WTC11 (cell line): ENCODE measurements around the gene ARHGEF10L. TPM values are rescaled to one million over a fixed set of nuclear protein-coding genes. Genes with fewer than 3 reads are reported as not detected.

Experiments
- ATAC-seq: fragments of 200-7000 bp; cut with Tn5 transposase; 2 replicates; pipeline ENCODE4 v1.10.0; 2021; ENCODE audit warnings: mild to moderate bottlenecking, moderate library complexity
- CTCF ChIA-PET: fragments of 300-600 bp; sonication (Branson Sonifier 250); formaldehyde crosslinking; loops from one replicate; lab custom pipeline; 2021; ENCODE audit warnings: antibody characterized with exemption; lab: Charles Lee
- POLR2A ChIA-PET: fragments of 350-600 bp; sonication (Branson Sonifier 250); formaldehyde crosslinking; loops from one replicate; lab custom pipeline; 2021; ENCODE audit warnings: antibody characterized with exemption; lab: Charles Lee
- DNase-seq: peaks from one replicate; pipeline ENCODE4 v3.0.0; 2021; ENCODE audit warnings: low spot score
- H3K27ac Mint-ChIP-seq: 2 replicates; pipeline ENCODE4 v1.8.0; 2021; ENCODE audit warnings: mixed read lengths
- H3K27me3 Mint-ChIP-seq: 2 replicates; pipeline ENCODE4 v1.8.0; 2021; ENCODE audit warnings: low read depth, mild to moderate bottlenecking, moderate library complexity, mixed read lengths
- H3K36me3 Mint-ChIP-seq: 2 replicates; pipeline ENCODE4 v1.8.0; 2021; ENCODE audit warnings: mixed read lengths
- H3K4me1 Mint-ChIP-seq: 2 replicates; pipeline ENCODE4 v1.8.0; 2022; ENCODE audit warnings: mixed read lengths
- H3K4me3 Mint-ChIP-seq: 2 replicates; pipeline ENCODE4 v1.8.0; 2021; ENCODE audit warnings: mild to moderate bottlenecking, moderate library complexity, mixed read lengths
- H3K9me3 Mint-ChIP-seq: 2 replicates; pipeline ENCODE4 v1.8.0; 2021; ENCODE audit warnings: mixed read lengths
- CBFB ChIP-seq: sonication (generic); formaldehyde crosslinking; IDR thresholded peaks from 2 replicates; pipeline ENCODE4 v1.8.1; 2022; ENCODE audit warnings: mild to moderate bottlenecking, low read depth, missing genetic modification reagents
- ELF4 ChIP-seq: sonication (generic); formaldehyde crosslinking; IDR thresholded peaks from 2 replicates; pipeline ENCODE4 v1.8.1; 2022; ENCODE audit warnings: low read depth, mild to moderate bottlenecking, moderate library complexity, missing genetic modification reagents
- ESRRA ChIP-seq: sonication (generic); formaldehyde crosslinking; IDR thresholded peaks from 2 replicates; pipeline ENCODE4 v1.8.1; 2022; ENCODE audit warnings: mild to moderate bottlenecking, missing genetic modification reagents, borderline replicate concordance
- ETV6 ChIP-seq: sonication (generic); formaldehyde crosslinking; IDR thresholded peaks from 2 replicates; pipeline ENCODE4 v1.8.1; 2022; ENCODE audit warnings: mild to moderate bottlenecking, missing genetic modification reagents
- FOXK1 ChIP-seq: sonication (generic); formaldehyde crosslinking; IDR thresholded peaks from 2 replicates; pipeline ENCODE4 v1.8.0; 2022; ENCODE audit warnings: mild to moderate bottlenecking, moderate library complexity, missing genetic modification reagents
- GABPB1 ChIP-seq: sonication (generic); formaldehyde crosslinking; IDR thresholded peaks from 2 replicates; pipeline ENCODE4 v1.8.1; 2023; ENCODE audit warnings: mild to moderate bottlenecking, missing genetic modification reagents
- JAZF1 ChIP-seq: fragments of 250-450 bp; sonication (Bioruptor Pico); IDR thresholded peaks from 2 replicates; pipeline ENCODE4 v1.9.0; 2021; ENCODE audit warnings: moderate library complexity, mild to moderate bottlenecking, inconsistent platforms
- JUN ChIP-seq: sonication (generic); formaldehyde crosslinking; IDR thresholded peaks from 2 replicates; pipeline ENCODE4 v1.8.0; 2023; ENCODE audit warnings: mild to moderate bottlenecking, missing genetic modification reagents
- NFE2L1 ChIP-seq: sonication (generic); formaldehyde crosslinking; IDR thresholded peaks from 2 replicates; pipeline ENCODE4 v1.8.1; 2023; ENCODE audit warnings: missing genetic modification reagents
- NR1H2 ChIP-seq: sonication (generic); formaldehyde crosslinking; IDR thresholded peaks from 2 replicates; pipeline ENCODE4 v1.9.0; 2021; ENCODE audit warnings: mild to moderate bottlenecking, moderate library complexity, missing genetic modification reagents
- TCF7 ChIP-seq: sonication (generic); formaldehyde crosslinking; IDR thresholded peaks from 2 replicates; pipeline ENCODE4 v1.8.0; 2022; ENCODE audit warnings: mild to moderate bottlenecking, low read depth, missing genetic modification reagents, moderate library complexity
- TEAD4 ChIP-seq: sonication (generic); formaldehyde crosslinking; IDR thresholded peaks from 2 replicates; pipeline ENCODE4 v1.8.0; 2022; ENCODE audit warnings: mild to moderate bottlenecking, missing genetic modification reagents
- ZNF121 ChIP-seq: sonication (generic); formaldehyde crosslinking; IDR thresholded peaks from 2 replicates; pipeline ENCODE4 v1.8.0; 2023; ENCODE audit warnings: missing genetic modification reagents
- ZNF263 ChIP-seq: sonication (generic); formaldehyde crosslinking; IDR thresholded peaks from 2 replicates; pipeline ENCODE4 v1.8.1; 2022; ENCODE audit warnings: low read depth, mild to moderate bottlenecking, moderate library complexity, missing genetic modification reagents
- ZNF416 ChIP-seq: fragments of 250-450 bp; sonication (Bioruptor Pico); IDR thresholded peaks from 2 replicates; pipeline ENCODE4 v1.9.0; 2021; ENCODE audit warnings: mild to moderate bottlenecking, inconsistent platforms
- total RNA-seq: library from RNA; stranded (reverse); gene quantifications from 3 replicates; pipeline ENCODE4 v1.2.3, GENCODE V29; 2021
- TF ChIP-seq, protein P1 (sequence below): sonication (generic); formaldehyde crosslinking; IDR thresholded peaks from 2 replicates; pipeline ENCODE4 v1.8.0; 2022; ENCODE audit warnings: mild to moderate bottlenecking, missing genetic modification reagents
- TF ChIP-seq, protein P2 (sequence below): sonication (generic); formaldehyde crosslinking; IDR thresholded peaks from 2 replicates; pipeline ENCODE4 v1.8.0; 2022; ENCODE audit warnings: missing genetic modification reagents
- TF ChIP-seq, protein P3 (sequence below): sonication (generic); formaldehyde crosslinking; IDR thresholded peaks from 2 replicates; pipeline ENCODE4 v1.8.1; 2022; ENCODE audit warnings: low read depth, mild to moderate bottlenecking, moderate library complexity, missing genetic modification reagents, borderline replicate concordance
- TF ChIP-seq, protein P4 (sequence below): sonication (generic); formaldehyde crosslinking; IDR thresholded peaks from 2 replicates; pipeline ENCODE4 v1.8.0; 2023; ENCODE audit warnings: mild to moderate bottlenecking, missing genetic modification reagents
- TF ChIP-seq, protein P5 (sequence below): sonication (generic); formaldehyde crosslinking; IDR thresholded peaks from 2 replicates; pipeline ENCODE4 v1.8.1; 2023; ENCODE audit warnings: mild to moderate bottlenecking, missing genetic modification reagents, moderate library complexity

Gene ARHGEF10L
- total RNA-seq, 1 experiment from 2014 or later, result 34.4 TPM

DNA sequence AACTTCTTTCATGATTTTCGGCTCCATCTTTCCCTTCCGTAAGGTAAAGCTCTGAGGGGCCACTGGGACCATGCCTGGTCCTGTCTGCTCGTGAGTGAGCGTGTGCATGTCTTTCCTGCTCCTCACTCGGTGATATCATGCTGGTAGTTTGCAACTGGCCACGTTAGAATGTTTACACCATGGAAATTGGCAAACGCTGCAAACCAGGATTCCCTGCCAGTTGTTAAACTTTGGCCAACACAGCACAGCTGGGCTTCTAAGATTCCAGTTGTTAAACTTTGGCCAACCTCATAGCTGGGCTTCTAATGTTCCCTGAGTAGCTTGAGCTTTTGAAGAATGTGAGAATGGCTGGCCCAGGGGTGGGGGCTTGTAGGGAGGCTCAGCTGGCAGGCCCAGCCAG lies 147.6 kb downstream of the ARHGEF10L start:
- ChIA-PET CTCF (interaction anchor here (0.6 to 1.6 kb wide), 2 partner anchors 9 to 1714 kb away, joined by 4 to 7 read pairs; no protein-coding TSS in a partner anchor), POLR2A (no interaction called here)
- DNase-seq (no peak), ATAC-seq (no peak)
- peaks cover 31% of the 10 kb centered on the region for H3K4me1 Mint-ChIP-seq
- no peak overlapping the region for H3K4me3 Mint-ChIP-seq
- no peaks in the 10 kb centered on the region for H3K9me3 Mint-ChIP-seq
- peaks cover 23% of the 10 kb centered on the region for H3K36me3 Mint-ChIP-seq
- no peaks in the 10 kb centered on the region for H3K27me3 Mint-ChIP-seq
- TF ChIP-seq TCF7 (no peak), NR1H2 (no peak), ZNF416 (CRISPR knock-in tag) (no peak), FOXK1 (CRISPR knock-in tag) (no peak), JUN (CRISPR knock-in tag) (no peak), ZNF121 (CRISPR knock-in tag) (no peak), GABPB1 (CRISPR knock-in tag) (no peak), JAZF1 (CRISPR knock-in tag) (no peak), ELF4 (CRISPR knock-in tag) (no peak), NFE2L1 (CRISPR knock-in tag) (no peak), ETV6 (CRISPR knock-in tag) (no peak), ESRRA (CRISPR knock-in tag) (no peak), ZNF263 (CRISPR knock-in tag) (no peak), TEAD4 (CRISPR knock-in tag) (no peak), CBFB (CRISPR knock-in tag) (no peak)
- TF ChIP-seq, protein P1, sequence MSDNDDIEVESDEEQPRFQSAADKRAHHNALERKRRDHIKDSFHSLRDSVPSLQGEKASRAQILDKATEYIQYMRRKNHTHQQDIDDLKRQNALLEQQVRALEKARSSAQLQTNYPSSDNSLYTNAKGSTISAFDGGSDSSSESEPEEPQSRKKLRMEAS (CRISPR knock-in tag), result no peak
- TF ChIP-seq, protein P2, sequence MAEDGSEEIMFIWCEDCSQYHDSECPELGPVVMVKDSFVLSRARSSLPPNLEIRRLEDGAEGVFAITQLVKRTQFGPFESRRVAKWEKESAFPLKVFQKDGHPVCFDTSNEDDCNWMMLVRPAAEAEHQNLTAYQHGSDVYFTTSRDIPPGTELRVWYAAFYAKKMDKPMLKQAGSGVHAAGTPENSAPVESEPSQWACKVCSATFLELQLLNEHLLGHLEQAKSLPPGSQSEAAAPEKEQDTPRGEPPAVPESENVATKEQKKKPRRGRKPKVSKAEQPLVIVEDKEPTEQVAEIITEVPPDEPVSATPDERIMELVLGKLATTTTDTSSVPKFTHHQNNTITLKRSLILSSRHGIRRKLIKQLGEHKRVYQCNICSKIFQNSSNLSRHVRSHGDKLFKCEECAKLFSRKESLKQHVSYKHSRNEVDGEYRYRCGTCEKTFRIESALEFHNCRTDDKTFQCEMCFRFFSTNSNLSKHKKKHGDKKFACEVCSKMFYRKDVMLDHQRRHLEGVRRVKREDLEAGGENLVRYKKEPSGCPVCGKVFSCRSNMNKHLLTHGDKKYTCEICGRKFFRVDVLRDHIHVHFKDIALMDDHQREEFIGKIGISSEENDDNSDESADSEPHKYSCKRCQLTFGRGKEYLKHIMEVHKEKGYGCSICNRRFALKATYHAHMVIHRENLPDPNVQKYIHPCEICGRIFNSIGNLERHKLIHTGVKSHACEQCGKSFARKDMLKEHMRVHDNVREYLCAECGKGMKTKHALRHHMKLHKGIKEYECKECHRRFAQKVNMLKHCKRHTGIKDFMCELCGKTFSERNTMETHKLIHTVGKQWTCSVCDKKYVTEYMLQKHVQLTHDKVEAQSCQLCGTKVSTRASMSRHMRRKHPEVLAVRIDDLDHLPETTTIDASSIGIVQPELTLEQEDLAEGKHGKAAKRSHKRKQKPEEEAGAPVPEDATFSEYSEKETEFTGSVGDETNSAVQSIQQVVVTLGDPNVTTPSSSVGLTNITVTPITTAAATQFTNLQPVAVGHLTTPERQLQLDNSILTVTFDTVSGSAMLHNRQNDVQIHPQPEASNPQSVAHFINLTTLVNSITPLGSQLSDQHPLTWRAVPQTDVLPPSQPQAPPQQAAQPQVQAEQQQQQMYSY (CRISPR knock-in tag), result no peak
- TF ChIP-seq, protein P3, sequence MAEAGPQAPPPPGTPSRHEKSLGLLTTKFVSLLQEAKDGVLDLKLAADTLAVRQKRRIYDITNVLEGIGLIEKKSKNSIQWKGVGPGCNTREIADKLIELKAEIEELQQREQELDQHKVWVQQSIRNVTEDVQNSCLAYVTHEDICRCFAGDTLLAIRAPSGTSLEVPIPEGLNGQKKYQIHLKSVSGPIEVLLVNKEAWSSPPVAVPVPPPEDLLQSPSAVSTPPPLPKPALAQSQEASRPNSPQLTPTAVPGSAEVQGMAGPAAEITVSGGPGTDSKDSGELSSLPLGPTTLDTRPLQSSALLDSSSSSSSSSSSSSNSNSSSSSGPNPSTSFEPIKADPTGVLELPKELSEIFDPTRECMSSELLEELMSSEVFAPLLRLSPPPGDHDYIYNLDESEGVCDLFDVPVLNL (CRISPR knock-in tag), result no peak
- no peak overlapping the region for H3K27ac Mint-ChIP-seq

DNA sequence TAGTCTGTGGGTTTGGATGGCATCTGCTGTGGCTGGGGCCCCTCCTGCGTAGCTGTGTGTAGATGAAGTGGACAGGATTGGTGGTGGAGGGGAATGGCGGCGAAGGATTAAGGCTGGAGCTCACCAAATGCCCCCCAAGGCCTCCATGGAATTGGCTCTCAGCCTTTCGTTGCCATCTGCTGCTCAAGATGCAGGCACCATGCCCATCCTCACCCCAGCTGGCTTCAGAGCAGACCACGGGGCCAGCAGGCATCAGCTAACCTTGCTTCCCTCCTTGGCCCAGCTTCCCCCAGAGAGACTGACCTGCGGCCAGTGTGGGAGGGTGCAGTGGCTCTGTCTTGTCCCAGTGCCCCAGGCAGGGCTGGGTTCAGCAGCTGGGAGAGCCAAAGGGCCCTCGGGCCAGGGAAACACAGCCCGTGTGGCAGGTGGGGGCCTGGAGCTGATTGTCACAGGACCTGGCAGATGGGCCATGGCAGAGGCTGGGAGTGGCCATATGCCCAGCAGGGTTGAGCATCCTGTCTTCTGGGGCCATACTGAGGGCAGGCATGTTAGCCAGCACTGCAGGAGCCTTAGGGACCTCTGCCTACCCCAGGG lies 148.8 kb downstream of the ARHGEF10L start:
- no peak for ATAC-seq
- Mint-ChIP-seq H3K27ac (no peak overlapping the region), H3K36me3 (peaks cover 23% of the 10 kb centered on the region), H3K9me3 (no peaks in the 10 kb centered on the region), H3K27me3 (no peaks in the 10 kb centered on the region), H3K4me1 (peaks cover 31% of the 10 kb centered on the region), H3K4me3 (no peak overlapping the region)
- DNase-seq, result no peak
- POLR2A ChIA-PET, result no interaction called here
- CTCF ChIA-PET, result interaction anchor here (0.6 to 0.7 kb wide), 2 partner anchors 8 to 15 kb away, joined by 4 read pairs; no protein-coding TSS in a partner anchor
- TF ChIP-seq, protein P4, sequence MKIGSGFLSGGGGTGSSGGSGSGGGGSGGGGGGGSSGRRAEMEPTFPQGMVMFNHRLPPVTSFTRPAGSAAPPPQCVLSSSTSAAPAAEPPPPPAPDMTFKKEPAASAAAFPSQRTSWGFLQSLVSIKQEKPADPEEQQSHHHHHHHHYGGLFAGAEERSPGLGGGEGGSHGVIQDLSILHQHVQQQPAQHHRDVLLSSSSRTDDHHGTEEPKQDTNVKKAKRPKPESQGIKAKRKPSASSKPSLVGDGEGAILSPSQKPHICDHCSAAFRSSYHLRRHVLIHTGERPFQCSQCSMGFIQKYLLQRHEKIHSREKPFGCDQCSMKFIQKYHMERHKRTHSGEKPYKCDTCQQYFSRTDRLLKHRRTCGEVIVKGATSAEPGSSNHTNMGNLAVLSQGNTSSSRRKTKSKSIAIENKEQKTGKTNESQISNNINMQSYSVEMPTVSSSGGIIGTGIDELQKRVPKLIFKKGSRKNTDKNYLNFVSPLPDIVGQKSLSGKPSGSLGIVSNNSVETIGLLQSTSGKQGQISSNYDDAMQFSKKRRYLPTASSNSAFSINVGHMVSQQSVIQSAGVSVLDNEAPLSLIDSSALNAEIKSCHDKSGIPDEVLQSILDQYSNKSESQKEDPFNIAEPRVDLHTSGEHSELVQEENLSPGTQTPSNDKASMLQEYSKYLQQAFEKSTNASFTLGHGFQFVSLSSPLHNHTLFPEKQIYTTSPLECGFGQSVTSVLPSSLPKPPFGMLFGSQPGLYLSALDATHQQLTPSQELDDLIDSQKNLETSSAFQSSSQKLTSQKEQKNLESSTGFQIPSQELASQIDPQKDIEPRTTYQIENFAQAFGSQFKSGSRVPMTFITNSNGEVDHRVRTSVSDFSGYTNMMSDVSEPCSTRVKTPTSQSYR (CRISPR knock-in tag), result no peak
- TF ChIP-seq, protein P2 (CRISPR knock-in tag), result no peak
- TF ChIP-seq, protein P5, sequence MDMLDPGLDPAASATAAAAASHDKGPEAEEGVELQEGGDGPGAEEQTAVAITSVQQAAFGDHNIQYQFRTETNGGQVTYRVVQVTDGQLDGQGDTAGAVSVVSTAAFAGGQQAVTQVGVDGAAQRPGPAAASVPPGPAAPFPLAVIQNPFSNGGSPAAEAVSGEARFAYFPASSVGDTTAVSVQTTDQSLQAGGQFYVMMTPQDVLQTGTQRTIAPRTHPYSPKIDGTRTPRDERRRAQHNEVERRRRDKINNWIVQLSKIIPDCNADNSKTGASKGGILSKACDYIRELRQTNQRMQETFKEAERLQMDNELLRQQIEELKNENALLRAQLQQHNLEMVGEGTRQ (CRISPR knock-in tag), result no peak
